ENCODE results near the gene CYBC1.

CYBC1 gene

GRCh38 chr17:82450357-82451106 lies at the start of gene CYBC1:
Gene CYBC1, minus strand, starts transcription at chr17:82450752. Its CDS starts 1,498 bp downstream, at chr17:82449254.
- peak; percentile 87 for DNase-seq (ENCODE audit: low read depth, low spot score)

- peak; percentile 66 for DNase-seq (ENCODE audit: low read depth, low spot score)
These were observed 47.2 kb upstream of the CYBC1 start for GRCh38 chr17:82497483-82498405.

GRCh38 chr17:82496529-82497434 lies 46.2 kb upstream of the CYBC1 start:
- peak; percentile 90 for DNase-seq (ENCODE audit: low read depth, low spot score)

- DNase-seq (ENCODE audit: low read depth, low spot score) = peak; percentile 67
These were observed 45.4 kb upstream of the CYBC1 start for GRCh38 chr17:82495844-82496528.

GRCh38 chr17:82494236-82495055 lies 43.9 kb upstream of the CYBC1 start:
- peak; percentile 97 for DNase-seq (ENCODE audit: low read depth, low spot score)

GRCh38 chr17:82493226-82493781 lies 42.8 kb upstream of the CYBC1 start:
- DNase-seq (ENCODE audit: low read depth, low spot score) = no peak

GRCh38 chr17:82492643-82493225 lies 42.2 kb upstream of the CYBC1 start:
- no peak for DNase-seq (ENCODE audit: low read depth, low spot score)

- DNase-seq (ENCODE audit: low read depth, low spot score) = no peak
These were observed 41.0 kb upstream of the CYBC1 start for GRCh38 chr17:82491533-82491932.

- DNase-seq (ENCODE audit: low read depth, low spot score) = no peak
These were observed 40.6 kb upstream of the CYBC1 start for GRCh38 chr17:82491196-82491530.

- DNase-seq (ENCODE audit: low read depth, low spot score) = no peak
These were observed 40.1 kb upstream of the CYBC1 start for GRCh38 chr17:82490512-82491195.

GRCh38 chr17:82489851-82490511 lies 39.4 kb upstream of the CYBC1 start:
- DNase-seq (ENCODE audit: low read depth, low spot score) = peak; percentile 18

- no peak for DNase-seq (ENCODE audit: low read depth, low spot score)
These were observed 38.6 kb upstream of the CYBC1 start for GRCh38 chr17:82489117-82489516.

GRCh38 chr17:82487910-82488309 lies 37.4 kb upstream of the CYBC1 start:
- no peak for DNase-seq (ENCODE audit: low read depth, low spot score)

- DNase-seq (ENCODE audit: low read depth, low spot score) = no peak
These were observed 35.9 kb upstream of the CYBC1 start for GRCh38 chr17:82486231-82487094.

GRCh38 chr17:82483836-82484235 lies 33.3 kb upstream of the CYBC1 start:
- no peak for DNase-seq (ENCODE audit: low read depth, low spot score)

GRCh38 chr17:82483204-82483660 lies 32.7 kb upstream of the CYBC1 start:
- no peak for DNase-seq (ENCODE audit: low read depth, low spot score)

GRCh38 chr17:82480318-82480717 lies 29.8 kb upstream of the CYBC1 start:
- no peak for DNase-seq (ENCODE audit: low read depth, low spot score)

Measured in ELF-1 (cell line).